ENCODE measurements around the gene GIPC2. TPM values are rescaled to one million over a fixed set of nuclear protein-coding genes. Genes with fewer than 3 reads are reported as not detected.
A peak's percentile ranks its signal among the peaks of the same experiment; 100 is the strongest.

Gene GIPC2
- polyA plus RNA-seq, 2 of the 4 experiments (the other 2 are of a cell fraction), result 0.06 TPM; not detected in 1

GRCh38 chr1:78096017-78096416 is 50.3 kb downstream of the GIPC2 start:
- ChIA-PET CTCF (interaction anchor here (2.1 kb wide), 1 partner anchor 18 kb away, joined by 8 read pairs; no protein-coding TSS in a partner anchor), POLR2A (no interaction called here)
- H3K9me3 ChIP-seq, result no peaks in the 10 kb centered on the region
- FAIRE-seq (no peak), DNase-seq (ENCODE audit: low read depth in 1 of 2, low spot score in 1 of 2) (no peak), ATAC-seq (no peak)
- H3K4me3 ChIP-seq, result no peak overlapping the region
- H3K27ac ChIP-seq, result peak overlapping the region in 1 of 2 experiments; percentile 19; a peak in 1 of 6 replicates
- H3K4me2 ChIP-seq, result no peak overlapping the region
- peaks cover 10% of the 10 kb centered on the region for H3K4me1 ChIP-seq
- TF ChIP-seq EHF (CRISPR knock-in tag; IDR thresholded peaks at IDR 0.05) (no peak), KDM1A (IDR thresholded peaks at IDR 0.05; ENCODE audit: low read depth) (no peak)

GRCh38 chr1:78096976-78097375 is 51.2 kb downstream of the GIPC2 start:
- DNase-seq (ENCODE audit: low read depth in 1 of 2, low spot score in 1 of 2), result no peak
- peaks cover 20% of the 10 kb centered on the region for H3K4me1 ChIP-seq
- H3K4me2 ChIP-seq, result no peak overlapping the region
- TF ChIP-seq POLR2A (IDR thresholded peaks at IDR 0.05; ENCODE audit: low read length) (no peak), EHF (CRISPR knock-in tag; IDR thresholded peaks at IDR 0.05) (no peak), CBX2 (IDR thresholded peaks at IDR 0.05; ENCODE audit: borderline replicate concordance, low read depth) (no peak), FOSB (CRISPR knock-in tag; IDR thresholded peaks at IDR 0.05) (no peak), NR3C1 (IDR thresholded peaks at IDR 0.05) (no peak)
- 63% methylated on average over 1 of the region's 1 CpG for WGBS (ENCODE audit: missing lambda C conversion rate)
- peak overlapping the region in 1 of 2 experiments; percentile 37; a peak in 1 of 6 replicates for H3K27ac ChIP-seq
- ATAC-seq, result no peak
- ChIA-PET CTCF (interaction anchor here (1.2 kb wide), 1 partner anchor 17 kb away, joined by 8 read pairs; no protein-coding TSS in a partner anchor), POLR2A (no interaction called here)
- H3K4me3 ChIP-seq, result no peak overlapping the region
- no peaks in the 10 kb centered on the region for H3K9me3 ChIP-seq
- no peak for FAIRE-seq

GRCh38 chr1:78101051-78101450 is 55.3 kb downstream of the GIPC2 start:
- no peak for TF ChIP-seq FOSL2 (IDR thresholded peaks at IDR 0.05)
- no peak for TF ChIP-seq FOSL2 (CRISPR knock-in tag; IDR thresholded peaks at IDR 0.05)
- no peak for TF ChIP-seq RNF2 (IDR thresholded peaks at IDR 0.05; ENCODE audit: borderline replicate concordance, low read depth)
- TF ChIP-seq POLR2AphosphoS2 (conservative IDR thresholded peaks at IDR 0.05; ENCODE audit: low read length), result no peak
- no peak for TF ChIP-seq EHF (CRISPR knock-in tag; IDR thresholded peaks at IDR 0.05)
- TF ChIP-seq JUNB (IDR thresholded peaks at IDR 0.05), result no peak
- no peak for TF ChIP-seq GATA3 (IDR thresholded peaks at IDR 0.05; ENCODE audit: borderline replicate concordance)
- TF ChIP-seq KDM1A (IDR thresholded peaks at IDR 0.05; ENCODE audit: low read depth), result no peak
- no peak for TF ChIP-seq NFE2L2 (conservative IDR thresholded peaks at IDR 0.05; ENCODE audit: low read length)
- no peak for TF ChIP-seq JUN (IDR thresholded peaks at IDR 0.05)
- no peak for TF ChIP-seq ZC3H11A (IDR thresholded peaks at IDR 0.05)
- no peak for TF ChIP-seq KDM5A (IDR thresholded peaks at IDR 0.05)
- TF ChIP-seq BCL3 (IDR thresholded peaks at IDR 0.05), result no peak
- no peak for TF ChIP-seq RFX5 (IDR thresholded peaks at IDR 0.05)
- no peak for TF ChIP-seq ZSCAN20 (CRISPR knock-in tag; IDR thresholded peaks at IDR 0.05)
- TF ChIP-seq NR3C1 (IDR thresholded peaks at IDR 0.05), result no peak
- TF ChIP-seq ZNF302 (CRISPR knock-in tag; IDR thresholded peaks at IDR 0.05), result no peak
- TF ChIP-seq TFCP2L1 (CRISPR knock-in tag; IDR thresholded peaks at IDR 0.05), result no peak
- TF ChIP-seq MAZ (IDR thresholded peaks at IDR 0.05; ENCODE audit: borderline replicate concordance, low read depth, low read length), result no peak
- no peak for TF ChIP-seq NPAS2 (CRISPR knock-in tag; IDR thresholded peaks at IDR 0.05; ENCODE audit: borderline replicate concordance)
- WGBS (ENCODE audit: missing lambda C conversion rate), result 91% methylated on average over 2 of the region's 2 CpGs
- Histone ChIP-seq H3K4me1 (peaks cover 21% of the 10 kb centered on the region), H3K9me3 (no peaks in the 10 kb centered on the region), H3K27ac (peak overlapping the region; percentile 65 to 84), H3K4me3 (no peak overlapping the region), H3K4me2 (peak overlapping the region; percentile 55; the same call in 2 of the 3 replicates)
- ChIA-PET POLR2A (interaction anchor here (0.6 to 2.1 kb wide), 2 partner anchors 94 to 97 kb away, joined by 4 to 48 read pairs; partner anchors contain the start of gene DNAJB4), CTCF (interaction anchor here (6.9 kb wide), 1 partner anchor 13 kb away, joined by 57 read pairs; no protein-coding TSS in a partner anchor)
- no peak for DNase-seq (ENCODE audit: low read depth in 1 of 2, low spot score in 1 of 2)
- ATAC-seq, result no peak
- no peak for FAIRE-seq
